ENCODE measurements around the gene MRPL33.

GRCh38 chr2:27747827-27748352, 23.6 kb upstream of the MRPL33 start:
- no peak for TF ChIP-seq POLR2AphosphoS5 (IDR thresholded peaks at IDR 0.05; ENCODE audit: low read depth, low read length)
- TF ChIP-seq POLR2A (IDR thresholded peaks at IDR 0.05; ENCODE audit: insufficient read depth in 1 of 2, low read depth in 2 of 2, low read length in 2 of 2): no peak
- no peak for TF ChIP-seq ZNF460 (CRISPR knock-in tag; IDR thresholded peaks at IDR 0.05; ENCODE audit: borderline replicate concordance)
- TF ChIP-seq SAFB2 (CRISPR knock-in tag; IDR thresholded peaks at IDR 0.05; ENCODE audit: borderline replicate concordance, low read depth): no peak
- TF ChIP-seq LBX2 (CRISPR knock-in tag; IDR thresholded peaks at IDR 0.05; ENCODE audit: borderline replicate concordance): no peak
- no peak for TF ChIP-seq TP53 (CRISPR knock-in tag; conservative IDR thresholded peaks at IDR 0.05)
- TF ChIP-seq EP300 (IDR thresholded peaks at IDR 0.05; ENCODE audit: low read depth in 2 of 2, low read length in 2 of 2): no peak
- TF ChIP-seq EP300 (CRISPR knock-in tag; IDR thresholded peaks at IDR 0.05; ENCODE audit: borderline replicate concordance): no peak
- no peak for TF ChIP-seq GLMP (CRISPR knock-in tag; IDR thresholded peaks at IDR 0.05; ENCODE audit: borderline replicate concordance)
- TF ChIP-seq ZMAT3 (CRISPR knock-in tag; conservative IDR thresholded peaks at IDR 0.05): no peak
